Pulmonary artery endothelial cell (primary cell): Measurements from ENCODE around the gene HOXB1. TPM values are rescaled to one million over a fixed set of nuclear protein-coding genes. Genes with fewer than 3 reads are reported as not detected.
"Not testable (repeated sequence)": the region's sequence is repeated elsewhere in the genome, so short reads cannot be mapped to it uniquely, and the experiment has no call there.

Source experiments
- DNase-seq: peaks from one replicate; pipeline ENCODE4 v3.0.0-alpha.2; 2011; ENCODE audit warnings: low read depth, low spot score
- total RNA-seq: library from RNA; depleted of rRNA; stranded (reverse); fragments of >200 nt; gene quantifications from 2 replicates; pipeline ENCODE4 v1.2.3, GENCODE V29; 2014

Gene HOXB1
- total RNA-seq, 1 donor from 2014 or later = not detected

GRCh38 chr17:48523010-48523409 is 7.8 kb downstream of the HOXB1 start:
- DNase-seq = no peak

DNA sequence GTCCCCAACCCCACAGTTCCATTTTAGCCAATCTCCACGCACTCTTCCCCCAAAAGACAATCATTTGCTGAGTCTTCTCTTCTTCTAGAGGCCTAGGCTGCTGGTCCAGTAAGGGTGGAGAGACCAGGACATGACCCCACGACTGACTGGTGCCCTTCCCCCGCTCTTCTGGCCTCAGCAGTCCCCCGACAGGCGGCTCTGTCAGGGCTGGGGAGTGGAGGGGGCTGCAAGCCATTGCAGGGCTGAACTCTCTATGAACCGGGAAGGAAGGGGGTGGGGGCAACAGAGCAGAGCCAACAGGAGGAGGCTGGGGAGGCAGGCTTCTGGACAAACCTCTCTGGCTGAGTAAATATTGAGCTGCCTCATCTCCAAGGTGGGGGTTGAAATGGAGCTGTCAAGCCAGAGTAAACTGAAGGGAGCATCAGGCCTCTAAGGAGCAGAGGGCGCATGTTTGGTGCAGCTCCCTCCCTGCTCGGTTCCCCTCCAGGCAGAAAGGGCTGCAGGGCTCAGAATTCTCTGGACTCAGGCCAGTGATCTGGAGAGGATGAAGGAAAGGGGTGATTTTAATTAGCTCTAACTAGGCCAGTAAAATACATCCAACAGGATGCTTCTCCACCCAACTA is 8.7 kb downstream of the HOXB1 start:
- DNase-seq = no peak

GRCh38 chr17:48520631-48521079 is 10.2 kb downstream of the HOXB1 start:
- no peak for DNase-seq

DNA sequence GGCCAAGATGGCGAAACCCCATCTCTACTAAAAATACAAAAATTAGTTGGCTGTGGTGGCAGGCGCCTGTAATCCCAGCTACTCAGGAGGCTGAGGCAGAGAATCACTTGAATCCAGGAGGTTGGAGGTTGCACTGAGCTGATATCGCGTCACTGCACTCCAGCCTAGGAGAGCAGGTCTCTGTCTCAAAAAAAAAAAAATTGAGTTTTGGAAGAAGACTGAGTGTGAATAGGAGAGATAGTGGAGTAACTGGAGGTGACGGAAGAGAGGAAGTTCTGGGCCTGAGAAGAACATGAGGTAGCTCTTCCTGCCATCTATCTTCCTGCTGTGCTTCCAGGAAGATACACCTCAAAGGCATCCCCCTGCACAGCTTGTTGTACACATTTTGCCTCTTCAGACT is 11.4 kb downstream of the HOXB1 start:
- DNase-seq = no peak

- no peak for DNase-seq
These were observed 13.3 kb downstream of the HOXB1 start for GRCh38 chr17:48517478-48517877.

DNA sequence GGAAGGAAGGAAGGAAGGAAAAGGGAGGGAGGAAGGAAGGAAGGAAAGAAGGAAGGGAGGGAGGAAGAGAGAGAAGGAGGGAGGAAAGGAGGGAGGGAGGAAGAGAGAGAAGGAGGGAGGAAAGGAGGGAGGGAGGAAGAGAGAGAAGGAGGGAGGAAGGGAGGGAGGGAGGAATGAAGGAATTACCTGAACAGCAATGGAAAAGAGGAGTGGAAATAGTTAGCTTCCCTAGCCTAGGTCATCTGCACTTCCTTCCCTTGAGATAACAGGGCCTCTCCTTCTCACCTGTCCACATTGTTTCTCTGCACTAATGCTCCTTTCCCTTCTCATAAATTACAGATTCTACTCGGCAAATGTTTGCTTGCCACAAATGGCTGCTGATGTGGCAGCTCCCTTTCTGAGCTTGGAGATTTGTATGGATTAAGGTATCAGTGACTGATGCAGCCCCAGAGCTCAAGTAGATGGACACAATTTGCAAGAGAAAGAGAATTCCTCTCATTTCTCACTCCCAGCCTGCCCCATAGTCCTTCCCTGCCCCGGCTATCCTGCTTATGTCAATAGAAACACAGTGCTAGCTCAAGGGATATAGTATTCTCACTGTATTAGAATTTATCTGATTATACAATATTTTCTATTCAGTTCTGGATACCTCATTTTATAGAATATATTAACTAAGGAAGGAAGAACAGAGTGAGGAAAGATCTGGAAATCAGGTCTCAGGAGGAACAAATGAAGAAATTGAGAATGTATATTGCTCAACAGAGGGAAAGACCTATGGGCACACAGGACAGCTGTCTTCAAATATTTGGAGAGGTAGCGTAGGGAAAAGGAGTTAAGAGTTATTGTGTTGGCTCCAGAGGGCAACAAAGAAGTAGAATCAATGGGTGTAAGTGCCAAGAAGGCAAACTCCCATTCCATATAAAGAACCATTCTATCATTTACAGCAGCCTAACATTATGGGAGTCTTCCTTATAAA is 14.6 kb downstream of the HOXB1 start:
- no peak for DNase-seq

- DNase-seq = no peak
These were observed 16.3 kb downstream of the HOXB1 start for GRCh38 chr17:48514477-48514876.

GRCh38 chr17:48513666-48514455 is 16.9 kb downstream of the HOXB1 start:
- no peak for DNase-seq

DNA sequence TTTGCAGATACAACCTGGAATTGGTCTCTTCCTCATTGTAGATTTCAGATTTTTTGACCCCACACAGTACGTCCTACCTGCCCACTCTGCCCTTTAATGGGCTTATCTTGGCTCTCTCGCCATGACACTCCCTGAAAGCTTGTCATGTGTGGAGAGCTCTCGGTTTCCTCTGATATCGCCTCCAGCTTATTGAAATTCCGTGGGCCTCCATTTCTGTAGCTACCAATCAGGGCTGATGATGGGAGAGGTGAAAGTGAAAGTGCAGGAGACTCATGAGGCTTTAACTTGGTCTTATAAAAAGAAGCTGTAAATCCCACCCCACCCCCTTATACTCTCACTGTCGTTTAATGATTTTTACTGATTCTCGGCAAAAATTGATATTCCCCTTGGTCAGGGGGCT is 17.7 kb downstream of the HOXB1 start:
- no peak for DNase-seq

DNA sequence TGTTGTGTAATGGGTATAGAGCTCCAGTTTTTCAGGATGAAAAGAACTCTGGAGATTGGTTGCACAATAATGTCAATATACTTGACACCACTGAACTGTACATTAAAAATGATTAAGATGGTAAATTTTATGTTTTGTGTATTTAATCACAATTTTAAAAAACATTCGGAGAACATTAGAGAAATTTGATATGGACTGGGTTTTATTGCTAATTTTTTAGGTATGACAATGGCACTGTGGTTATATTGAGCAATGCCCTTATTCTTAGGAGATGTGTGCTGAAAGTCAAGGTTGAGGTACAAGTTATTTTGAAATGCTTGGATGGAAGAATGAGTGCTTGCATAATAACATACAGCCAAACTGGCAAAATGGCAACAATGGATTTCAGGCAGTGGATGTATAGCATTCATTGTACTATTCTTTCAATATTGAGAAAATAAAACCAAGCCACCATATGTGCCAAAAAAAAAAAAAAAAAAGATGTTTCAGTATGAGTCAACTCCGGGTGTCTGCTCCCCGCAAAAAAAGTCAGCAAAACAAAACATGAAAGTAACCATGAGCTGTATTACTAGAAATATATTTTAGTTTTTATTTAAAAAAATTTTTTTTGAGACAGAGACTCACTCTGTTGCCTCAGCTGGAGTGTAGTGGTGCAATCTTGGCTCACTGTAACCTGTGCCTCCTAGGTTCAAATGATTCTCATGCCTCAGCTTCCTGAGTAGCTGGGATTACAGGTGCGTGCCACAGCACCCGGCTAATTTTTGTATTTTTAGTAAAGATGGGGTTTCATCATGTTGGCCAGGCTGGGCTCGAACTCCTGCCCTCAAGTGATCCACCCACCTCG is 19.8 kb downstream of the HOXB1 start:
- no peak for DNase-seq

- DNase-seq = no peak
These were observed 20.4 kb downstream of the HOXB1 start for GRCh38 chr17:48510381-48510760.

DNA sequence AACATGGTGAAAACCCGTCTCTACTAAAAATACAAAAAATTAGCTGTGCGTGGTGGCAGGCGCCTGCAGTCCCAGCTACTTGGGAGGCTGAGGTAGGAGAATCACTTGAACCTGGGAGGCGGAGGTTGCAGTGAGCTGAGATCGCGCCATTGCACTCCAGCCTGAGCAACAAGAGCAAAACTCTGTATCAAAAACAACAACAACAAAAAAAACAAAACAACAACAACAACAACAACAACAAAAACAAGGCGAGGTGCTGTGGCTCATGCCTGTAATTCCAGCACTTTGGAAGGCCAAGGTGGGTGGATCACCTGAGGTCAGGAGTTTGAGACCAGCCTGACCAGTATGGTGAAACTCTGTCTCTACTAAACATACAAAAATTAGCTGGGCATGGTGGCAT is 21.1 kb downstream of the HOXB1 start:
- not testable (repeated sequence) for DNase-seq

DNA sequence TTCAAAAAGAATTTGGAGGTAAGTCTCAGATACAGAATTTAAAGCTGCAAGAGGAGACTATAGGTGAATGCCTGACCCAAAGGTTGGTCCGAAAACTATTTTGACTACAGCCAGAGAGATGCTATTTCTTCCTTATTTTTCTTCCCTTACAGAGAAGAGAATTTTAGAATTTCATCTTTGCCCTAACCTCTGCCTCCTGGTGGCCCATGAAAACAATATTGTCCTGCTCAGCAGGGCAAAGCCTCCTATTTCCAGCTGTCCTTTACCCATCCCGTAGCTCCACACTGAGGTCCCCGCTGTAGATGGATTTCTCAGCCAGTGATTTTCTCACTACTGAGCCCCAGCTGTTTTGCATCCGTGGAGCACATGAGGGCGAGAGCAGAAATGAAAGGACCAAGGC is 24.6 kb downstream of the HOXB1 start:
- no peak for DNase-seq

DNA sequence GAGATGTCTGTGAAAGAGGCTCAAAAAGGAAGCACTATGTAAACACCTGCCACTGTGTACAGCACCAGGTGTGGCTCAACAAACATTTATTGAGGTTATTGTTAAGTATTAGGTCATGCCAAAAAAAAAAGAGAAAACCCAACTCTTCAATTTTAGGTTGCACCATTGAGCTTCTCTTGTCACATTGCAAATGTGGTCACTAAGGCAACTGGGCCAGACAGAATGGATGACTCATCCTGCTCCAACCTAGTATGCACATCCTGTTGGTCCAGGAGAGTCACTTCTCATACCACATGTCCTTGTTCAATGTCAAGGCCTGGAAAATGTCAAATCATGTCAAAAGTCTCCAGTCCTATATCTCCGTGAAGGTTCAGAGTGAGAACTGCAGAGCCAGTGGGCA is 25.0 kb downstream of the HOXB1 start:
- peak; percentile 63 for DNase-seq

GRCh38 chr17:48504953-48505352 is 25.9 kb downstream of the HOXB1 start:
- no peak for DNase-seq

DNA sequence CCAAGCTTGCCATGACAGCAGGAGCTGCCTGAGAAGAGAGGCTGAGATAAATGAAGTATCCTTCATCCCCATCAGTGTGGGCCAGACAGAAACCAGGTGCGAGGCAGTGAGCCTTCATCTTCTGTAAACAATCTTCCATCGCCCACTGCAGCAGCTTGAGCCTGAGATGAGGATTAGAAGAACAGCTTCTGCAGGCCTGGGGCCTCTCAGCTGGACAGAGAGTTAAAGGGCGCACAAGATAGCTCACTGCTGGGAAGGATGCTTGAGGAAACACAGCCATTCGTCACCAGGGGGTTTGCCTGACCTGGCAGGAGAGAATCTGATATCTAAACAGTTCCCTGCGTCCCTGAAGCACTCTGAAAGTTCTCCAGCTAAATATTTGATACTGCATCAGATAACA is 27.1 kb downstream of the HOXB1 start:
- no peak for DNase-seq

DNA sequence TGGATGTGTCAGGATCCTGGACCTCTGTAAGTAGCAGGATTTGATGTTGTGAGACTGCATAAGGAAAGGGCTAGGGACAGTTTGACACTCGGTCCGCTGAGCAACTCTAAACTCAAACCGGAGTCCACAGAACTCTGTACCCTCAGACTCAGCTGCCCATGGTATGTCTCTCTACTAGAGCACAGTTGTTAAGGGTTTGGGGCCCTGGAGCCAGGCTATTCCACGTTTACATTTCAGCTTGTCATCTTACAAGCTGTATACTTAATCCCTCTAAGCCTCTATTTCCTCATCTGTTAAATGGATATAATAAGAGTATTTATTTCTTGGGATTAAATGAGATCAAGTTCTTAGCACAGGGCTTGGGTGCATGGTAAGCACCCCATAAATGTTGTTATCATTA is 27.9 kb downstream of the HOXB1 start:
- no peak for DNase-seq

GRCh38 chr17:48502312-48502711 is 28.5 kb downstream of the HOXB1 start:
- DNase-seq = no peak

DNA sequence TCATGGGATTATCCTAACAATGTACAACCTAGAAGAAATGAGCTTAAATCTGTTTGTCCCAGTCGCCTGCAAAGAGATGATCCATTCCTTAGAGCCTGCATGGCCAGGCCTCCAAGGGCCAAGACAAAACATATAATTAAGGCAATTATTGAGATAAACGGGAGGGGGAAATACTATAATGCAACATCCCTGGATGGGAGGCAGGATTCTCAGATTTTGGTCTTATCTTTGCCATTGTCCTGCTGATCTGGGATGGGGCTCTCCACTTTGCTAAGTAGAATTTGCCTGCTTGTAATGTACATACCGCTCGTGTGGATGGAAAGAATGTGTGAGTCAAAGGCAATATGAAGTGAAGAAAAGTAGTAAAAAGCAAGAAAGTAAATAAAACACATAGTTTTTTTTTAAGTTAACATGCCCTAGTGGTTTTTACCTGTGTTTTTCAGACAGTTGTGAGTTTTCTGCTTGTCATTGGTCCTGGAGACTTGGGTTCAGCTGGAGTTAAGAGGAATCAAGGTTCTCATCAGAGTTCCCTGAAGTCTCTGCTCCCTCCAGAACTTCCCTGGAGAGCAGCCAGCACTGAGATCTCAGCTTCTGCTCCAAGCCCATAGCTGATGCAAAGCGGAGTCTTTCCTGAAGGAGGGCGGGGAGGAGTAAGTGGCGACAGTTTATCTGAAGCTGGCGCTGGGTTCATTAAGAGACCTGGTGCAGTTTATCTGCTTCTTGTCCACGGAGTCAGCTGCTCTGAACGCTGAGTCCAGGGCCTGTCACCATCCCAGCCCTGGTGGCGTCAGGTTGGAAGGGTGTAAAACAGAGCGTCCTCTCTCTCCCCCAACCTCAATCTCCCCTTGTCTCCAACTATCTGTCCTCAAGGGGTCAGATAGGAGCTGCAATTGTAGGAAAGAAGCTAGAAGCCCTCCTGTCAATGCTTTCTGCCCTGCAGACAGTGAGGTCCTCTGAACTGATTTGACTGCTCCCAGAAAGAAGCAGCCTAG is 30.1 kb downstream of the HOXB1 start:
- no peak for DNase-seq
